ENCODE results near the gene DSTYK.

The DSTYK gene

DNA sequence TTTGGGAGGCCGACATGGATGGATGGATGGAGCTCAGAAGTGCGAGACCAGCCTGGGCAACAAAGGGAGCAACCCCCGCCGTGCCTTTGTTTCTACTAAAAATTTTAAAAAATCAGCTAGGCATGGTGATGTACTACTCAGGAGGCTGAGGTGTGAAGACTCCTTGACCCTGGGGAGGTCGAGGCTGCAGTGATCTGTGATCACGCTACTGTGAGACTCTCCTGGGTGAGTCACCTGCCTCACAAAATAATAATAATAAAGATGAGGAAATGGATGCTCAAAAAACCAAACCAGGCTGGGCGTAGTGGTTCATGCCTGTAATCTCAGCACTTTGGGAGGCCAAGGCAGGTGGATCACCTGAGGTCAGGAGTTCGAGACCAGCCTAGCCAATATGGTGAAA lies 19.2 kb downstream of the DSTYK start:
- H3K4me3 ChIP-seq (ENCODE audit: low read depth, low read length) = no peak overlapping the region

DNA sequence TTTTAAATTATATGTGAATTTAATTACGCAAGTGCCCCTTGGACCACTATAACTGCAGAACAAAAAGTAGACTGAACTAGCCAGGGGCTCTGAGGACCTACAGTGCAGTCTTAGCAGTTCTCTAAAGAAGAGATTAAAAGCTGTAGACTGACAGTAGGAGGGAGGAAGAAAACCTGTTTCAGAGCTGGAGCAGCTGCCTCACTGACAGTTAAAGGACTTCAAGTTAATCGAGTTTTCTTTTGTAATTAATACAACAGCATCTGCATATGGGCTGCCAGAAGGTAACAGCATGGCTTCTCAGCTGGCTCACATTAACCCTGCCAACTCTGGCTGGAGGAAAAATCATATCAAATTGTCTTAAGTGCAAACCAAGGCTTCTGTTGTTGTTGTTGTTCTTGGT lies 19.9 kb downstream of the DSTYK start:
- TF ChIP-seq, protein P1, sequence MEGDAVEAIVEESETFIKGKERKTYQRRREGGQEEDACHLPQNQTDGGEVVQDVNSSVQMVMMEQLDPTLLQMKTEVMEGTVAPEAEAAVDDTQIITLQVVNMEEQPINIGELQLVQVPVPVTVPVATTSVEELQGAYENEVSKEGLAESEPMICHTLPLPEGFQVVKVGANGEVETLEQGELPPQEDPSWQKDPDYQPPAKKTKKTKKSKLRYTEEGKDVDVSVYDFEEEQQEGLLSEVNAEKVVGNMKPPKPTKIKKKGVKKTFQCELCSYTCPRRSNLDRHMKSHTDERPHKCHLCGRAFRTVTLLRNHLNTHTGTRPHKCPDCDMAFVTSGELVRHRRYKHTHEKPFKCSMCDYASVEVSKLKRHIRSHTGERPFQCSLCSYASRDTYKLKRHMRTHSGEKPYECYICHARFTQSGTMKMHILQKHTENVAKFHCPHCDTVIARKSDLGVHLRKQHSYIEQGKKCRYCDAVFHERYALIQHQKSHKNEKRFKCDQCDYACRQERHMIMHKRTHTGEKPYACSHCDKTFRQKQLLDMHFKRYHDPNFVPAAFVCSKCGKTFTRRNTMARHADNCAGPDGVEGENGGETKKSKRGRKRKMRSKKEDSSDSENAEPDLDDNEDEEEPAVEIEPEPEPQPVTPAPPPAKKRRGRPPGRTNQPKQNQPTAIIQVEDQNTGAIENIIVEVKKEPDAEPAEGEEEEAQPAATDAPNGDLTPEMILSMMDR (IDR thresholded peaks at IDR 0.05; ENCODE audit: low read depth, low read length) = no peak
- no peak overlapping the region for H3K4me3 ChIP-seq (ENCODE audit: low read depth, low read length)

More for the DNA sequence above, 19.2 kb downstream of the DSTYK start:
- TF ChIP-seq, protein P1 (IDR thresholded peaks at IDR 0.05; ENCODE audit: low read depth, low read length) = no peak

DNA sequence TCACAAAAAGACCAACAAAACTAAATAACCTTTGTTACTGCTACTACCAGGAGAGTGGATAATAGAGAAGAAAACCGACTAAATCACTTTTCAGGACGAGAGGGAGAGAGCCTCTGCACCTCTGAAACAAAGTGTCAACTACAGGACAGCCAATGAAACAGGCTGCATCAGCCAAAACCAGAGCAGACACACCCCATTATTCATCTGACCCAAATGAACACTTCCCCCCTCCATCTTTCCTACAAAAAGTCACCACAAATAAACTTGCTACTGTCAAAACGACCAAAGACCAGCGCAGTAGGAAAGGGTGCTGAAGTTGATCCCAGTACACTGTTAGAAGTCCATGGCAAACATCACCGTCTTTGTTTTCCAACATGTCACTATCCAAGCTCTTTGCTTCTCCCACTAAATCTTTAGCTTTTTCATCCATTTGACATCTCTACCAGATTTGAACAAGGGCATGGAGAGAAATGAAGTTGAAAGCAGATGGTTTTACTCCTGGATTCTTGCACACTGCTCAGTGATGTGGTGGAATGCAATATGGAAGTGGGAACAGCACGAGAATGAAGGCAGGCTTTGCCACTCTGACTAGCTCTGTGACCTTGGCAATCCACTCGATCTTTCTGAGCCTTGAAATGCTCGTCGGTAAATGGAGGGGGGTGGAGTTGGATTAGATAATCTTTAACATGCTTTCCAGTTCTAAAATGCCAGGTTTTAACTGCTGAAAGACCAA lies 20.5 kb downstream of the DSTYK start:
- TF ChIP-seq, protein P1 (IDR thresholded peaks at IDR 0.05; ENCODE audit: low read depth, low read length) = no peak
- no peak overlapping the region for H3K4me3 ChIP-seq (ENCODE audit: low read depth, low read length)

DNA sequence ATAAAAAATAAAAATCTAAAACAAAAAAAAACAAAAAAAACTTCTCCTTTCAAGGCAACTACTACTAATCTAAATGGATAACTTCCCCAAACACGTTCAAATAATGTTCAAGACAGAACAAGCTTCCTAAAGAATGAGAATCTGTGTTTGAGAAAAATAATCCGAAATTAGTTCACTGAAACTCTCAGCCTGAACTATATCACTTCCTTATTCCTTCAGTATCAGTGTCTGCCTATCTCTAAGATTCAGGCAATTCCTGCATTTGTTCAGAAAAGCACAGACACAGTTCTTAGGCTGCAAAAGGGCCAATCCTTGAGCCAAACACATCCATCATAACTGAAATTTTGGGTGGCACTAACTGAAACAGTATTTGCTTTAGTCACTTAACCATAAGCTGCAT lies 22.4 kb downstream of the DSTYK start:
- H3K4me3 ChIP-seq (ENCODE audit: low read depth, low read length) = no peak overlapping the region
- TF ChIP-seq, protein P1 (IDR thresholded peaks at IDR 0.05; ENCODE audit: low read depth, low read length) = no peak

DNA sequence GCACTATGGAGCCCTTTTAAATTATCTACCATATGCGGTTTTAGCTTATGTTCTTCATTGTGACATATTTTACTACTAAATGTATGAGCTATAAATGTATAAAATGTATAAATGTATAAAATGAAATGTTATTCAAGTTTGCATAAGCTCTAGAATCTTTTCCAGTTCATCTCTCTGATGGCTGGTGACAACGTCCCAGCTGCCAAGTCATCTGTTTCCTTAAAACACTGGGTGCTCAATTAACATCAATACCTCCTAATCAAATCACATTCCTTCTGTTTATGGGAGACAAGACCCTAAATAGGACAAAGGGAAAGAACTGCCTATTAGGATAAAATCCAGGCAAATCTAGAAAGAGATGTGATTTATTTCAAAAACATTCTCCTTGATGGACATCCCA lies 22.9 kb downstream of the DSTYK start:
- H3K4me3 ChIP-seq (ENCODE audit: low read depth, low read length) = no peak overlapping the region
- TF ChIP-seq, protein P1 (IDR thresholded peaks at IDR 0.05; ENCODE audit: low read depth, low read length) = no peak

DNA sequence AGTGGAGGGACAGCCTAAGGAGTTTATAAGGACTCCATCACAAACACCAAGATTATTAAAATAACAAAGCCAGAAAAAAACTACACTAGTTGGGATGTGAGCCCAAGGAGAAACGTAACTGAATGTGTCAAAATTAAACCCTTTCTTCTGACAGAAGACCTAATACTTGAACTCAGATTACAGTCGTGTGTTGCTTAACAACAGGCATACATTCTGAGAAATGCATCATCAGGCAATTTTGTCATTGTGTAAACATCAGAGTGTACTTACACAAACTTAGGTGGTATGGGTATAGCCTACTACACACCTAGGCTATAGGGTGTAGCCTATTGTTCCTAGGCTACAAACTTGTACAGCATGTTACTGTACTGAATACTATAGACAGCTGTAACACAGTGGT lies 23.4 kb downstream of the DSTYK start:
- TF ChIP-seq, protein P1 (IDR thresholded peaks at IDR 0.05; ENCODE audit: low read depth, low read length) = no peak
- no peak overlapping the region for H3K4me3 ChIP-seq (ENCODE audit: low read depth, low read length)

DNA sequence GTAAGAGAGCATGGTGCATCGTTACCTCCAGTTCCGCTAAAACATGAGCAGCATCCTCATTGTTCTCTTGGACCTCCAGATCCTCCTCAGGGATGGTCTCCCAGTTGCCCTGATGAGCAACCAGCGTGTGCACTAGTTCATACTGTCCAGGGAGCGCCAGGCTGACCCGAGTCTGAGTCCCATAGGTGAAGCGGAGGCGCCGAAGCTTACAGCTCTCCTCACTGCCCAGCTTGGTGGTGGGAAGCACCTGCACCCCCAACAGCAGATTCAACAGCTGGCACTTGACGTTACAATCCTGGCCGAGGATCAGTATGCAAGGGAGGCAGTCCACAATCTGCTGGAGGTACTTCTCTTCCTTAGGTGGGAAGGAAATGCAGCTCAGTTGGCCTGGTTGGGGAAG lies 24.1 kb downstream of the DSTYK start:
- H3K4me3 ChIP-seq (ENCODE audit: low read depth, low read length) = no peak overlapping the region
- TF ChIP-seq, protein P1 (IDR thresholded peaks at IDR 0.05; ENCODE audit: low read depth, low read length) = no peak

All from WI38 (cell line).